Upper lobe of left lung (tissue), 4 donors: ENCODE data around the gene EVC.

Experiments
- CTCF ChIP-seq, 6 experiments: fragments of 450-650 bp in 4 of 6; fragments of 200-600 bp in 2 of 6; sonication (generic) in 2 of 6; IDR thresholded peaks; one replicate each; pipeline ENCODE4 v1.5.1; 2016 to 2019; ENCODE audit warnings: antibody characterized with exemption in 6 of 6
- POLR2A ChIP-seq, 4 donors: fragments of 450-650 bp; IDR thresholded peaks; one replicate each; pipeline ENCODE4 v1.5.1; 2016 to 2017; ENCODE audit warnings: antibody characterized with exemption in 4 of 4, mild to moderate bottlenecking in 2 of 4

- TF ChIP-seq POLR2A (IDR thresholded peaks at IDR 0.05) (no peak), CTCF (IDR thresholded peaks at IDR 0.05) (no peak)
Observed at GRCh38 chr4:5823542-5824211, 112.7 kb downstream of the EVC start.
